Activated CD4-positive, alpha-beta T cell treated with anti-CD3 and anti-CD28 coated beads, Interleukin-10, Interleukin-2, amounts not matched to agents 100 ng/mL and 50 ng/mL, durations not matched to agents 16 hours and 8 hours (primary cell): ENCODE measurements around the gene MESP1.

Source experiments
- DNase-seq: peaks from one replicate; pipeline ENCODE4 v3.0.0-alpha.2; 2020

The MESP1 gene

DNA sequence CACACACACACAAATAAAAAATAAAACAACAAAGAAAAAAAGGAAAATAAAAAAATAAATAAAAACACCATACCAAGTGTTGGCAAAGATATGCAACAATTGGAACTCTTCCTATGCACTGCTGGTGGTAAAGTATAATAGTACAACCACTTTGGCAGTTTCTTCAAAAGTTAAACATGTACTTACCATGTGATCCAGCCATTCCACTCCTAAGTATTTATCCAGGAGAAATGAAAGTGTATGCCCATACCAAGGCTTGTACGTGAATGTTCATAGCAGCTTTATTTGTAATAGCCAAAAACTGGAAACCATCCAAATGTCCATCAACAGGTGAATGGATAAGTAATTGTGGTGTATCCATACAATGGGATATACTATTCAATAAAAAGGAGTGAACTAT, 43.5 kb downstream of the MESP1 start:
- no peak for DNase-seq

GRCh38 chr15:89704411-89704810, 46.6 kb downstream of the MESP1 start:
- DNase-seq, result no peak
